AG09309 (cell line): Measurements from ENCODE around the gene SLX9.

ENCODE experiments used
- DNase-seq: peaks from one replicate; pipeline ENCODE4 v3.0.0-alpha.2; 2010; ENCODE audit warnings: low read depth
- H3K4me3 ChIP-seq: 2 replicates; pipeline ENCODE4 v1.5.1; 2011; ENCODE audit warnings: mild to moderate bottlenecking, low read depth, low read length, moderate library complexity; ENCODE audit not compliant: control insufficient read depth
- TF ChIP-seq, protein P1 (sequence below): IDR thresholded peaks from 2 replicates; pipeline ENCODE4 v1.5.1; 2011; ENCODE audit warnings: mild to moderate bottlenecking, low read depth, low read length, inconsistent platforms; ENCODE audit not compliant: insufficient read depth, control insufficient read depth; ENCODE audit errors: missing control alignments

SLX9 gene

GRCh38 chr21:44999428-44999971 is 59.7 kb downstream of the SLX9 start:
- TF ChIP-seq, protein P1, sequence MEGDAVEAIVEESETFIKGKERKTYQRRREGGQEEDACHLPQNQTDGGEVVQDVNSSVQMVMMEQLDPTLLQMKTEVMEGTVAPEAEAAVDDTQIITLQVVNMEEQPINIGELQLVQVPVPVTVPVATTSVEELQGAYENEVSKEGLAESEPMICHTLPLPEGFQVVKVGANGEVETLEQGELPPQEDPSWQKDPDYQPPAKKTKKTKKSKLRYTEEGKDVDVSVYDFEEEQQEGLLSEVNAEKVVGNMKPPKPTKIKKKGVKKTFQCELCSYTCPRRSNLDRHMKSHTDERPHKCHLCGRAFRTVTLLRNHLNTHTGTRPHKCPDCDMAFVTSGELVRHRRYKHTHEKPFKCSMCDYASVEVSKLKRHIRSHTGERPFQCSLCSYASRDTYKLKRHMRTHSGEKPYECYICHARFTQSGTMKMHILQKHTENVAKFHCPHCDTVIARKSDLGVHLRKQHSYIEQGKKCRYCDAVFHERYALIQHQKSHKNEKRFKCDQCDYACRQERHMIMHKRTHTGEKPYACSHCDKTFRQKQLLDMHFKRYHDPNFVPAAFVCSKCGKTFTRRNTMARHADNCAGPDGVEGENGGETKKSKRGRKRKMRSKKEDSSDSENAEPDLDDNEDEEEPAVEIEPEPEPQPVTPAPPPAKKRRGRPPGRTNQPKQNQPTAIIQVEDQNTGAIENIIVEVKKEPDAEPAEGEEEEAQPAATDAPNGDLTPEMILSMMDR = no peak
- DNase-seq = no peak
- no peak overlapping the region for H3K4me3 ChIP-seq

DNA sequence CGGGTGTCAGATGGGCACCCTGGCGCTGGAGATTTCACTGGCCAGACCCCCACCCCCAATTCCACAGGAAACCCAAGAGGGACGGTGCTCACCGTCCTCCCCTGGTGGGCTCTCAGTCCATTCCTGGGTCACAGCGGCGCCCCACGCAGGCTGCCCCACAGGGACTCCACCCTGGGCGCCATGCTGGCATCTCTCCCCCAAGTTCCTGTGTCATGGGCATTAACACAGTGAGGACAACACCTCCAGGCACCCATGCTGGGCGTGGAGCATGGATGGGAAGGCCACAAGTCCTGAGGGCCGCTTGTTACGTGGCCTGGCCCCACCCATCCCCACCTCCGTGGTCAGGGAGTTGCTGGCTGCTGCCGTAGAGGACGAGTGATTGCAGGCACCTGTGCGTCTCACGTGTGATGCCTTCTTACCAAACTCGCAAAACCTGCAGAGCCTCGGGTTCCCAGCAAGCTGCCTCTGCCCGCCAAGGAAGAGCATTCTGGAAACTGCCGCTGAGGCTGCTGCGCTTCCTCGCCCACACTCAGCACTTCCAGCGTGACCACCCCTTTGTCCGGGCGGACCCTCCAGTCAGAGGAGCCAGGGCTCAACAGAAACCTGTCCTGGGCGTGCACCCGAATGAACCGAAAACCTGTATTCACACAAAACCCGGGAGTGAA is 60.3 kb downstream of the SLX9 start:
- TF ChIP-seq, protein P1 = no peak
- DNase-seq = no peak
- no peak overlapping the region for H3K4me3 ChIP-seq

GRCh38 chr21:45000637-45001133 is 60.9 kb downstream of the SLX9 start:
- TF ChIP-seq, protein P1 = no peak
- no peak overlapping the region for H3K4me3 ChIP-seq
- DNase-seq = no peak

DNA sequence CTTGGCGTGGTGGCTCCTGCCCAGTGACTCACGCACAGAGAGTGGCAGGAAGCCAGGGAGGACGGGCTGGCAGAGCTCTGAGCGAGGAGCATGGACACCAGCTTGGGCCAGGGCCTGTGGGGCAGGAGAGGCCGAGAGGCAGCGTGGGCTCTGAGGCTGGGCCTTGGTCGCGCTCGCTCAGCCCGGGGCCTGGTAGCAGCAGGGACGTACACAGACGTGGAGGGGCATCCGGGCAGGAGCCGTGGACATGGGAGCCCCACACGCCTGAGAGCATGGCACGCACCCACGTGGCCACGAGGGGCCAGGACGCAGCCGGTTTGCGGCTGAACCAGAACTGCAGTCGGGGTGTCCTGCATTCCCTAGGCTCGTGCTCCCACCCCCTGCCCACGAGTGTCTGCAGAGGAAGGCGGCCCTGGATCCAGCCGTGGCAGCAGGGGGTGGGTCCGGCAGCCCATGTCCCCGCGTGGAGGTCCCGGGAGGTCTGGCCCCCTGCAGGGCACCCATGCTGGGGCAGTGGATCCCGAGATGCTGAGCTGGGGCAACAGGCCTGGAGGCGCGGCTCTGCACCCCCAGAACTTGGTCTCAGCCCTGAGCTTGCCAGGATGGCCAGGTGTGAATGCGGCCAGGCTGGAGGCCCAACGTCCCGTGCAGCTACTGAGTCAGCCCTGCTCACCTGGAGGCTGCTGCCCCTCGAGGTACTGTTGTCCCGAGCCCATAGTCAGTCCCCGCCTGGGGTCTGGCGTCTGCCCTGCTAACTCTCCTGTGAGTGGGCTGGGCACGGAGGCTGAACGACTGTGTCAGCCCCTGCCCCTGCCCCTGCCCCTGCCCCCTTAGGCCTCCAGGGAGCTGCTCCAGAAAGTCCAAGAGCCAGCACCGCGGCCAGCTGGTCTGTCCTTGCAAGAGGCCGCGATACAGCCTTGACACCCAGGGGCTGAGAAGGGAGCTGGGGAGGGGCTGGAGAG is 61.6 kb downstream of the SLX9 start:
- TF ChIP-seq, protein P1 = no peak
- peak; percentile 41 for DNase-seq
- H3K4me3 ChIP-seq = no peak overlapping the region

DNA sequence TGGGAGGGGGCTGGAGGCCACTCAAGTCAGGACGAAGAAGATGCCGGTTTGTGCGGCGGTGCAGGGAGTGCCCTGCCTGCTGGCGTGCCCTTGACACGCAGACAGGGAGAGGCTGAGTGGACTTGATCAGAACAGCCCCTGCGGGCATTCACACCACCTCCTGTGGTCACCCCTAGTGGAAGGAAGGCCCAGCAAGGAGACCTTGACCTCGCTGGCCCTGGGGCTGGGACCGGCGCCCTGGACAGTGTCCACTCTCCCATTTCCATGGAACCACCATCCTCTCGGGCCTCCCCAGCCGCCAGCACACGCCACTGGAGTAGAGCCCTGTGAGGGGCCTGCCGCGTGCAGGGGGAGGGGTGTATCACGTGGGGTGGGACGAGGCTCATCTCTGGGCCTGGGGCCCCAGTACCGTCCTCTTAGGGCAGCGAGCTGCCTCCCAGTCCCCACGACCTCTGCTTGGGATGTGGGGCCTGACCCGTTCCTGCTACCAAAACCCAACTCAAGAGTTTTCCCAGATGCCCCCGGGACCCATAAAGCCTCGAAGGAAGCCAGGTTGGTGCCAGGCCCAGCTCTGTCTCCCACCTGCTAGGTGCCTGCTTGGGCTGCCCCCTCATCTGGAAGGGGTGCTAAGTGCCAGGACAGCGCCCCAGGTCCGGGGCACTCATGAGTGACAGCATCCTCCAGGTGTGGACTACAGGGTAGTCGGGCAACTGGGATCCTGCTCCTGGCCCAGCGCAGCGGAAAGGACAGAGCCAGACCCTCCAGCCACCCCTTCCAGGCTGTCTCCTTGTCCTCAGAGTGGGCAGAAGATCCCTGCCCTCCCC is 62.8 kb downstream of the SLX9 start:
- TF ChIP-seq, protein P1 = no peak
- no peak overlapping the region for H3K4me3 ChIP-seq
- no peak for DNase-seq
